OCI-LY1 (cell line): Measurements from ENCODE around the gene ICAM1.

Experiments used
- H2AFZ ChIP-seq: fragments of 200-600 bp; sonication (generic), shearing (Covaris generic); 2 replicates; pipeline ENCODE4 v1.6.0; 2014; ENCODE audit warnings: antibody characterized with exemption, mild to moderate bottlenecking, low read length
- H3F3A ChIP-seq: fragments of 200-600 bp; sonication (generic), shearing (Covaris generic); 2 replicates; pipeline ENCODE4 v1.6.0; 2014; ENCODE audit warnings: mild to moderate bottlenecking, antibody characterized with exemption, low read length, moderate library complexity; ENCODE audit not compliant: insufficient read depth
- H3K27ac ChIP-seq: fragments of 200-600 bp; sonication (generic); 2 replicates; pipeline ENCODE4 v1.5.1; 2014; ENCODE audit warnings: low read length, mixed run types, mild to moderate bottlenecking, low read depth; ENCODE audit not compliant: poor library complexity, severe bottlenecking
- H3K27me3 ChIP-seq: fragments of 200-600 bp; sonication (generic); 2 replicates; pipeline ENCODE4 v1.6.0; 2014; ENCODE audit warnings: antibody characterized with exemption, mild to moderate bottlenecking, low read length, moderate library complexity; ENCODE audit not compliant: insufficient read depth
- H3K36me3 ChIP-seq: fragments of 200-600 bp; sonication (generic); 2 replicates; pipeline ENCODE4 v1.6.1; 2014; ENCODE audit warnings: mild to moderate bottlenecking, antibody characterized with exemption, low read length, moderate library complexity, mixed read lengths; ENCODE audit not compliant: insufficient read depth
- H3K4me1 ChIP-seq: fragments of 200-600 bp; sonication (generic); 2 replicates; pipeline ENCODE4 v1.5.1; 2014; ENCODE audit warnings: mild to moderate bottlenecking, low read length, moderate library complexity; ENCODE audit not compliant: insufficient read depth, severe bottlenecking
- H3K4me2 ChIP-seq: fragments of 200-600 bp; sonication (generic), shearing (Covaris generic); 2 replicates; pipeline ENCODE4 v1.6.1; 2014; ENCODE audit warnings: low read length
- H3K4me3 ChIP-seq: fragments of 200-600 bp; sonication (generic); 2 replicates; pipeline ENCODE4 v1.5.1; 2014; ENCODE audit warnings: low read length, low read depth, mild to moderate bottlenecking, mixed read lengths; ENCODE audit not compliant: poor library complexity, severe bottlenecking
- H3K79me2 ChIP-seq: fragments of 200-600 bp; shearing (Covaris generic); 2 replicates; pipeline ENCODE4 v1.6.1; 2016; ENCODE audit warnings: mixed run types, low read length, mixed read lengths; ENCODE audit not compliant: insufficient read depth
- H3K9ac ChIP-seq: fragments of 200-600 bp; sonication (generic), shearing (Covaris generic); 2 replicates; pipeline ENCODE4 v1.6.1; 2014; ENCODE audit warnings: mild to moderate bottlenecking, low read length, mixed read lengths
- H3K9me2 ChIP-seq: fragments of 200-600 bp; sonication (generic), shearing (Covaris generic); 2 replicates; pipeline ENCODE4 v1.6.1; 2014; ENCODE audit warnings: low read depth, mild to moderate bottlenecking, low read length, mixed read lengths
- H3K9me3 ChIP-seq: fragments of 200-600 bp; shearing (Covaris generic); 2 replicates; pipeline ENCODE4 v1.6.1; 2014; ENCODE audit warnings: low read length, mixed read lengths
- H4K20me1 ChIP-seq: fragments of 200-600 bp; sonication (generic), shearing (Covaris generic); 2 replicates; pipeline ENCODE4 v1.6.0; 2016; ENCODE audit warnings: mild to moderate bottlenecking, low read length; ENCODE audit not compliant: insufficient read depth
- EZH2 ChIP-seq: fragments of 200-600 bp; sonication (generic), shearing (Covaris generic); IDR thresholded peaks from 2 replicates; pipeline ENCODE4 v1.8.0; 2017; ENCODE audit warnings: borderline replicate concordance, mixed run types, mild to moderate bottlenecking, antibody characterized with exemption, low read length, moderate library complexity, mixed read lengths
- TF ChIP-seq, protein P1 (sequence below): fragments of 200-600 bp; sonication (generic), shearing (Covaris generic); IDR thresholded peaks from 2 replicates; pipeline ENCODE4 v1.5.1; 2017; ENCODE audit warnings: mild to moderate bottlenecking, antibody characterized with exemption, low read length, moderate library complexity, mixed read lengths

The ICAM1 gene

DNA sequence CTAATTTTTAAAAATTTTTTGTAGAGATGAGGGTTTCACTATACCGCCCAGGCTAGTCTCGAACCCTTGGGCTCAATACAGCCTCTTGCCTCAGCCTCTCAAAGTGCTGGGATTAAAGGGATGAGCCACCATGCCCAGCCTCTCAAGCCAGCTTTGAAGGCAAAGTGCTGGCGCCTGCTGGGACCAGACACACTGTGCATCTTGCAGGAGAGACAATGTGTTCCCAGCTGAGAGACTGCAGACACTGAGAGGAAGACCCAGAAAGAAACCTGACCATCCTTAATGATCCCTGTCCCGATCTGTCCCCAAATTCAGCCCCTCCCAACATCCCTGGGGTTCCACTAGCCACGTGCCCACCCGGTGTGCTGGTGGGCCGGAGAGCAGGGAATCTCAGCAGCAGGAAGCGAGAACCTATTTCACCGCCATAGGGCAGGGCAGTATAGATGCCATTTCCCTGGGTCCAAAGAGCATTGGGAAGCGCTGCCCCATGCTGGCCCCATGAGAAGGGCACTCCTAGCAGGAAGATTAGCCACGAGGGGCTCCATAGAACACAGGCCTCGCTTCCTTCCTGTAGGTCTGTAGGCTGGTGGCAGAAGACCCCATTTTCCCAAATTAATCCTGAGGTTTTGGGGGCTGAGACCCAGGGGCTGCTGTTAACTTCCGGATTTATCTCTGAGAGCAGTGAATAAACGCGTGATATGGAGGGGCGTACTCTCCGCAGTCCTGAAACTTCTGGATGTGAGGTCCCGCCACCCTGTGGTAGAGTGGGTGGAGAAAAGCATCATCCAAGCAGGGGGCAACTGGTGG lies 61.4 kb downstream of the ICAM1 start:
- peaks cover 29% of the 10 kb centered on the region for H3K4me1 ChIP-seq
- H3K9ac ChIP-seq = peak overlapping the region; percentile 82
- H3K9me2 ChIP-seq = no peaks in the 10 kb centered on the region
- H3K79me2 ChIP-seq = peaks cover 14% of the 10 kb centered on the region
- no peaks in the 10 kb centered on the region for H3K9me3 ChIP-seq
- H4K20me1 ChIP-seq = no peaks in the 10 kb centered on the region
- no peak overlapping the region for H2AFZ ChIP-seq
- H3K4me3 ChIP-seq = peak overlapping the region; percentile 72
- H3K27ac ChIP-seq = peak overlapping the region; percentile 77
- H3K36me3 ChIP-seq = peaks cover 46% of the 10 kb centered on the region
- no peaks in the 10 kb centered on the region for H3K27me3 ChIP-seq
- TF ChIP-seq EZH2 = no peak
- TF ChIP-seq, protein P1, sequence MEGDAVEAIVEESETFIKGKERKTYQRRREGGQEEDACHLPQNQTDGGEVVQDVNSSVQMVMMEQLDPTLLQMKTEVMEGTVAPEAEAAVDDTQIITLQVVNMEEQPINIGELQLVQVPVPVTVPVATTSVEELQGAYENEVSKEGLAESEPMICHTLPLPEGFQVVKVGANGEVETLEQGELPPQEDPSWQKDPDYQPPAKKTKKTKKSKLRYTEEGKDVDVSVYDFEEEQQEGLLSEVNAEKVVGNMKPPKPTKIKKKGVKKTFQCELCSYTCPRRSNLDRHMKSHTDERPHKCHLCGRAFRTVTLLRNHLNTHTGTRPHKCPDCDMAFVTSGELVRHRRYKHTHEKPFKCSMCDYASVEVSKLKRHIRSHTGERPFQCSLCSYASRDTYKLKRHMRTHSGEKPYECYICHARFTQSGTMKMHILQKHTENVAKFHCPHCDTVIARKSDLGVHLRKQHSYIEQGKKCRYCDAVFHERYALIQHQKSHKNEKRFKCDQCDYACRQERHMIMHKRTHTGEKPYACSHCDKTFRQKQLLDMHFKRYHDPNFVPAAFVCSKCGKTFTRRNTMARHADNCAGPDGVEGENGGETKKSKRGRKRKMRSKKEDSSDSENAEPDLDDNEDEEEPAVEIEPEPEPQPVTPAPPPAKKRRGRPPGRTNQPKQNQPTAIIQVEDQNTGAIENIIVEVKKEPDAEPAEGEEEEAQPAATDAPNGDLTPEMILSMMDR = no peak
- H3F3A ChIP-seq = no peaks in the 10 kb centered on the region
- peak overlapping the region; percentile 84 for H3K4me2 ChIP-seq

- Histone ChIP-seq H3K27me3 (no peaks in the 10 kb centered on the region), H3K9me2 (no peaks in the 10 kb centered on the region), H3F3A (no peaks in the 10 kb centered on the region), H3K9me3 (no peaks in the 10 kb centered on the region), H3K4me1 (peaks cover 29% of the 10 kb centered on the region), H3K27ac (peak within 1 kb of the TSS; percentile 77), H2AFZ (no peak within 1 kb of the TSS), H3K36me3 (peaks cover 38% of the 10 kb centered on the region), H3K9ac (peak within 1 kb of the TSS; percentile 82), H3K4me2 (peak within 1 kb of the TSS; percentile 92), H3K4me3 (peak within 1 kb of the TSS; percentile 72), H4K20me1 (no peaks in the 10 kb centered on the region), H3K79me2 (peaks cover 14% of the 10 kb centered on the region)
- no peak for TF ChIP-seq EZH2
- TF ChIP-seq, protein P1 = no peak
These were observed 62.2 kb downstream of the ICAM1 start, which contains the start of gene RAVER1 for GRCh38 chr19:10332965-10333757. Gene RAVER1, minus strand, starts transcription at chr19:10333529. Its CDS starts 22 bp downstream, at chr19:10333507.

DNA sequence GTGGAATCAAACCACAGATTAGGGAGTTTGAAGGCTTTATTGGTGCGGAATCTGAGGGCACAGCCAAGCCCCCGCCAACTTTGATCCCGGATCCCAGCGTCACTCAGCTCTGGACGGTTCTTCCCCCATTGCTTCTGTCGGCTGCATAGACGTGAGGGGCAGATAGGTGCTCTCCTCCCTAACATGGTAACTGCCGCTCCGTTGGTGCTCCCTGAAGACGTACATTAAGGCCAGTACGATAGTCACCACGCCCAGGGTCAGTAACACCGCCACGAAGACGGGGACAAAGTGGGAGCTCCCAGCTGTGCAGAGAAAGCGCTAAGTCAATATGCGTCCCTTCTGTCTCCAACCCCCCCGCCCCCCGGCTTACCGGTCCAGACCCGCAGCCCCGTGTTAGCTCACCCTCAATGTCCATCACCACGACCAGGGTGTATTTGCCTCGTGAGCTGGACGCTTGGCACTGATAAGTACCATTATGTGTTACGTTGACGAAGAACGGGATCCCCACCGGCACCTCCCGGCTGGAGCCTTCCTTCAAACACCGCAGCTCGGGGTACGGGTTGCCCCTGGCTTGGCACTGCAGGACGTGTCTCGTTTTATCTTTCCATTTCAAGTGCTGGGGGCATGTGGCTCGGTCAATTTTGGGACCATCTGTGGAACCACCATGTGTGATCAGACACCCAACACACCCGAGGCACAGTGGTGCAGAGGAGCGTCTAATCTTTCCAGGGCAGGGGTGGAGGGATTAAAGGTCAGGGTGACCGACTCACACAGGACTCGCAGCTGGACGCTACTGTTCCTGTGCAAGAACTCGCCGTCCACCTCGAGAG lies 63.1 kb downstream of the ICAM1 start:
- H3K4me1 ChIP-seq = peaks cover 37% of the 10 kb centered on the region
- TF ChIP-seq, protein P1 = no peak
- TF ChIP-seq EZH2 = no peak
- H3K4me3 ChIP-seq = peak overlapping the region; percentile 72
- no peaks in the 10 kb centered on the region for H3K9me2 ChIP-seq
- no peaks in the 10 kb centered on the region for H3F3A ChIP-seq
- H3K79me2 ChIP-seq = peaks cover 14% of the 10 kb centered on the region
- H3K4me2 ChIP-seq = peak overlapping the region; percentile 92
- H3K9me3 ChIP-seq = no peaks in the 10 kb centered on the region
- H2AFZ ChIP-seq = no peak overlapping the region
- no peaks in the 10 kb centered on the region for H4K20me1 ChIP-seq
- peaks cover 30% of the 10 kb centered on the region for H3K36me3 ChIP-seq
- H3K27ac ChIP-seq = peak overlapping the region; percentile 42
- H3K9ac ChIP-seq = peak overlapping the region; percentile 75
- H3K27me3 ChIP-seq = no peaks in the 10 kb centered on the region
